GM12864 (cell line): ENCODE measurements around the gene COMMD7.

ENCODE experiments used
- DNase-seq: peaks from one replicate; pipeline ENCODE4 v3.0.0-alpha.2; 2011; ENCODE audit warnings: low read depth
- H3K4me3 ChIP-seq: 2 replicates; pipeline ENCODE4 v1.5.1; 2011; ENCODE audit warnings: mild to moderate bottlenecking, low read depth, low read length, control low read depth
- TF ChIP-seq, protein P1 (sequence below): IDR thresholded peaks from 2 replicates; pipeline ENCODE4 v1.5.1; 2011; ENCODE audit warnings: low read depth, mild to moderate bottlenecking, moderate library complexity, low read length, control low read depth, inconsistent platforms; ENCODE audit errors: missing control alignments

Gene COMMD7

DNA sequence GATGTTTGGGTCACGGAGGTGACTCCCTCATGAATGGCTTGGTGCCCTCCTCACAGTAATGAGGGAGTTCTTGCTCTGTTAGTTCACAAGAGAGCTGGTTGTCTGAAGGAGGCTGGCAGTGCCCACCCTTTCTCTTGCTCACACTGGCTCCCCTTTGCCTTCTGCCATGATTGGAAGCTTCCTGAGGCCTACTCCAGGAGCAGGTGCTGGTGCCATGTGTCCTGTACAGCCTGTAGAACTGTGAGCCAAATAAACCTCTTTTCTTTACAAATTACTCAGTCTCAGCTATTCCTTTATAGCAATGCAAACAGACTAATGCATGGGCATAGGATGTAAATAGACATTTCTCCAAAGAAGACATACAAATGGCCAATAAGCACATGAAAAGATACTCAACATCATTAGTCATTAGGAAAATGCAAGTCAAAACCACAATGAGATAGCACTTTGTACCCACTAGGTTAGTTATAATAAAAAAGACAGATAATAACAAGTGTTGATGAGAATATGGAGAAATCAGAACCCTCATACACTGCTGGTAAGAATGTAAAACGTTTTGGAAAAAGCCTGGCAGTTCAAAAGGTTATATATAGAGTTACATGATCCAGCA, 87.3 kb downstream of the COMMD7 start:
- no peak for DNase-seq
- TF ChIP-seq, protein P1, sequence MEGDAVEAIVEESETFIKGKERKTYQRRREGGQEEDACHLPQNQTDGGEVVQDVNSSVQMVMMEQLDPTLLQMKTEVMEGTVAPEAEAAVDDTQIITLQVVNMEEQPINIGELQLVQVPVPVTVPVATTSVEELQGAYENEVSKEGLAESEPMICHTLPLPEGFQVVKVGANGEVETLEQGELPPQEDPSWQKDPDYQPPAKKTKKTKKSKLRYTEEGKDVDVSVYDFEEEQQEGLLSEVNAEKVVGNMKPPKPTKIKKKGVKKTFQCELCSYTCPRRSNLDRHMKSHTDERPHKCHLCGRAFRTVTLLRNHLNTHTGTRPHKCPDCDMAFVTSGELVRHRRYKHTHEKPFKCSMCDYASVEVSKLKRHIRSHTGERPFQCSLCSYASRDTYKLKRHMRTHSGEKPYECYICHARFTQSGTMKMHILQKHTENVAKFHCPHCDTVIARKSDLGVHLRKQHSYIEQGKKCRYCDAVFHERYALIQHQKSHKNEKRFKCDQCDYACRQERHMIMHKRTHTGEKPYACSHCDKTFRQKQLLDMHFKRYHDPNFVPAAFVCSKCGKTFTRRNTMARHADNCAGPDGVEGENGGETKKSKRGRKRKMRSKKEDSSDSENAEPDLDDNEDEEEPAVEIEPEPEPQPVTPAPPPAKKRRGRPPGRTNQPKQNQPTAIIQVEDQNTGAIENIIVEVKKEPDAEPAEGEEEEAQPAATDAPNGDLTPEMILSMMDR = no peak
- no peak overlapping the region for H3K4me3 ChIP-seq

DNA sequence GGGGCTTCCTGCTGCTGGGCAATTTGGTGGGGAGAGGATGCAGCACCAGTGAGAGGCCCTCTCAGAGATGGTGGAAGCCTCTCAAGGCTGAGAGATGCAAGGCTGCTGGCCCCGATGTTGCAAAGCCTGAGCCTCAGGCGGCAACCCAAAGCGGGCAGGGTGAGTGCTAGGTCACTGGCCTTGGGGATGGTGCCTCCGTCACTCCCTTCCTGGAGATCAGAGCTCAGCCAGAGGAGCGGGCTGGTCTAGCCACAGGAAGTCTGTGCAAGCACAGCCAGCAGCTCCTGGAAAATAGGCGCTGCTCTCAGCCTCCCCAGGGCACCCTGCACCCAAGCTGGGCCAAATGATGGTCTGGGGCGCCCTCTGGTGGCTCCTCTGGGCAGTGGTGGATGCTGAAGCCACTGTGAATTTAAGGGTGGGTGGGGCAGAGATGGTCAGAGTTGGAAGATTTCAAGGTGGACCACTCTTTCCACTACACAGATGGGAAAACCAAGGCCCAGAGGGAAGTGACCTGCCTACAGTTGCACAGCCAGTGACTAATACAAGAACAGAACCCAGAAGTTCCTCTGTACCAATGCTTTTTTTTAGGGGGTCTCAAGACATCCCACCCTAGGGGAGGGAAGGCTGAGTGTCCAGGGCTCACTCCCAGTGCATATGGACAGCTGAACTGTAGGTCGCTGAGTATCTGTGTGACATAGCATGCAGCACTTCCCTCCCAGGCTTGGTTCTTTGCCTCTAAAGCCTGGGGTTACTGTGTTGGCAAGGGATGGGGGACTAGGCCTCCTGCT, 90.3 kb downstream of the COMMD7 start:
- no peak overlapping the region for H3K4me3 ChIP-seq
- TF ChIP-seq, protein P1 = peak; percentile 89
- peak; percentile 25 for DNase-seq
